ENCODE measurements around the gene ADCY10. TPM values are rescaled to one million over a fixed set of nuclear protein-coding genes. Genes with fewer than 3 reads are reported as not detected.

The ADCY10 gene
- total and polyA plus RNA-seq, 2 experiments from 2014 or later, result not detected

- TF ChIP-seq, protein P1, sequence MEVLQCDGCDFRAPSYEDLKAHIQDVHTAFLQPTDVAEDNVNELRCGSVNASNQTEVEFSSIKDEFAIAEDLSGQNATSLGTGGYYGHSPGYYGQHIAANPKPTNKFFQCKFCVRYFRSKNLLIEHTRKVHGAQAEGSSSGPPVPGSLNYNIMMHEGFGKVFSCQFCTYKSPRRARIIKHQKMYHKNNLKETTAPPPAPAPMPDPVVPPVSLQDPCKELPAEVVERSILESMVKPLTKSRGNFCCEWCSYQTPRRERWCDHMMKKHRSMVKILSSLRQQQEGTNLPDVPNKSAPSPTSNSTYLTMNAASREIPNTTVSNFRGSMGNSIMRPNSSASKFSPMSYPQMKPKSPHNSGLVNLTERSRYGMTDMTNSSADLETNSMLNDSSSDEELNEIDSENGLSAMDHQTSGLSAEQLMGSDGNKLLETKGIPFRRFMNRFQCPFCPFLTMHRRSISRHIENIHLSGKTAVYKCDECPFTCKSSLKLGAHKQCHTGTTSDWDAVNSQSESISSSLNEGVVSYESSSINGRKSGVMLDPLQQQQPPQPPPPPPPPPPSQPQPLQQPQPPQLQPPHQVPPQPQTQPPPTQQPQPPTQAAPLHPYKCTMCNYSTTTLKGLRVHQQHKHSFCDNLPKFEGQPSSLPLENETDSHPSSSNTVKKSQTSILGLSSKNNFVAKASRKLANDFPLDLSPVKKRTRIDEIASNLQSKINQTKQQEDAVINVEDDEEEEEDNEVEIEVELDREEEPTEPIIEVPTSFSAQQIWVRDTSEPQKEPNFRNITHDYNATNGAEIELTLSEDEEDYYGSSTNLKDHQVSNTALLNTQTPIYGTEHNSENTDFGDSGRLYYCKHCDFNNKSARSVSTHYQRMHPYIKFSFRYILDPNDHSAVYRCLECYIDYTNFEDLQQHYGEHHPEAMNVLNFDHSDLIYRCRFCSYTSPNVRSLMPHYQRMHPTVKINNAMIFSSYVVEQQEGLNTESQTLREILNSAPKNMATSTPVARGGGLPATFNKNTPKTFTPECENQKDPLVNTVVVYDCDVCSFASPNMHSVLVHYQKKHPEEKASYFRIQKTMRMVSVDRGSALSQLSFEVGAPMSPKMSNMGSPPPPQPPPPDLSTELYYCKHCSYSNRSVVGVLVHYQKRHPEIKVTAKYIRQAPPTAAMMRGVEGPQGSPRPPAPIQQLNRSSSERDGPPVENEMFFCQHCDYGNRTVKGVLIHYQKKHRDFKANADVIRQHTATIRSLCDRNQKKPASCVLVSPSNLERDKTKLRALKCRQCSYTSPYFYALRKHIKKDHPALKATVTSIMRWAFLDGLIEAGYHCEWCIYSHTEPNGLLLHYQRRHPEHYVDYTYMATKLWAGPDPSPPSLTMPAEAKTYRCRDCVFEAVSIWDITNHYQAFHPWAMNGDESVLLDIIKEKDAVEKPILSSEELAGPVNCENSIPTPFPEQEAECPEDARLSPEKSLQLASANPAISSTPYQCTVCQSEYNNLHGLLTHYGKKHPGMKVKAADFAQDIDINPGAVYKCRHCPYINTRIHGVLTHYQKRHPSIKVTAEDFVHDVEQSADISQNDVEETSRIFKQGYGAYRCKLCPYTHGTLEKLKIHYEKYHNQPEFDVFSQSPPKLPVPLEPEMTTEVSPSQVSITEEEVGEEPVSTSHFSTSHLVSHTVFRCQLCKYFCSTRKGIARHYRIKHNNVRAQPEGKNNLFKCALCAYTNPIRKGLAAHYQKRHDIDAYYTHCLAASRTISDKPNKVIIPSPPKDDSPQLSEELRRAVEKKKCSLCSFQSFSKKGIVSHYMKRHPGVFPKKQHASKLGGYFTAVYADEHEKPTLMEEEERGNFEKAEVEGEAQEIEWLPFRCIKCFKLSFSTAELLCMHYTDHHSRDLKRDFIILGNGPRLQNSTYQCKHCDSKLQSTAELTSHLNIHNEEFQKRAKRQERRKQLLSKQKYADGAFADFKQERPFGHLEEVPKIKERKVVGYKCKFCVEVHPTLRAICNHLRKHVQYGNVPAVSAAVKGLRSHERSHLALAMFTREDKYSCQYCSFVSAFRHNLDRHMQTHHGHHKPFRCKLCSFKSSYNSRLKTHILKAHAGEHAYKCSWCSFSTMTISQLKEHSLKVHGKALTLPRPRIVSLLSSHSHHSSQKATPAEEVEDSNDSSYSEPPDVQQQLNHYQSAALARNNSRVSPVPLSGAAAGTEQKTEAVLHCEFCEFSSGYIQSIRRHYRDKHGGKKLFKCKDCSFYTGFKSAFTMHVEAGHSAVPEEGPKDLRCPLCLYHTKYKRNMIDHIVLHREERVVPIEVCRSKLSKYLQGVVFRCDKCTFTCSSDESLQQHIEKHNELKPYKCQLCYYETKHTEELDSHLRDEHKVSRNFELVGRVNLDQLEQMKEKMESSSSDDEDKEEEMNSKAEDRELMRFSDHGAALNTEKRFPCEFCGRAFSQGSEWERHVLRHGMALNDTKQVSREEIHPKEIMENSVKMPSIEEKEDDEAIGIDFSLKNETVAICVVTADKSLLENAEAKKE (CRISPR knock-in tag; IDR thresholded peaks at IDR 0.05), result no peak
- TF ChIP-seq POLR2AphosphoS5 (IDR thresholded peaks at IDR 0.05; ENCODE audit: low read depth) (no peak), NANOG (IDR thresholded peaks at IDR 0.05; ENCODE audit: borderline replicate concordance) (no peak), ZNF331 (CRISPR knock-in tag; IDR thresholded peaks at IDR 0.05; ENCODE audit: low read depth) (no peak), CREB1 (CRISPR knock-in tag; IDR thresholded peaks at IDR 0.05; ENCODE audit: low read depth) (no peak)
- TF ChIP-seq, protein P2, sequence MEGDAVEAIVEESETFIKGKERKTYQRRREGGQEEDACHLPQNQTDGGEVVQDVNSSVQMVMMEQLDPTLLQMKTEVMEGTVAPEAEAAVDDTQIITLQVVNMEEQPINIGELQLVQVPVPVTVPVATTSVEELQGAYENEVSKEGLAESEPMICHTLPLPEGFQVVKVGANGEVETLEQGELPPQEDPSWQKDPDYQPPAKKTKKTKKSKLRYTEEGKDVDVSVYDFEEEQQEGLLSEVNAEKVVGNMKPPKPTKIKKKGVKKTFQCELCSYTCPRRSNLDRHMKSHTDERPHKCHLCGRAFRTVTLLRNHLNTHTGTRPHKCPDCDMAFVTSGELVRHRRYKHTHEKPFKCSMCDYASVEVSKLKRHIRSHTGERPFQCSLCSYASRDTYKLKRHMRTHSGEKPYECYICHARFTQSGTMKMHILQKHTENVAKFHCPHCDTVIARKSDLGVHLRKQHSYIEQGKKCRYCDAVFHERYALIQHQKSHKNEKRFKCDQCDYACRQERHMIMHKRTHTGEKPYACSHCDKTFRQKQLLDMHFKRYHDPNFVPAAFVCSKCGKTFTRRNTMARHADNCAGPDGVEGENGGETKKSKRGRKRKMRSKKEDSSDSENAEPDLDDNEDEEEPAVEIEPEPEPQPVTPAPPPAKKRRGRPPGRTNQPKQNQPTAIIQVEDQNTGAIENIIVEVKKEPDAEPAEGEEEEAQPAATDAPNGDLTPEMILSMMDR (conservative IDR thresholded peaks at IDR 0.05; ENCODE audit: low read depth in 2 of 2), result no peak
Measured at GRCh38 chr1:167789501-167789900, 124.4 kb downstream of the ADCY10 start (continued).

DNA sequence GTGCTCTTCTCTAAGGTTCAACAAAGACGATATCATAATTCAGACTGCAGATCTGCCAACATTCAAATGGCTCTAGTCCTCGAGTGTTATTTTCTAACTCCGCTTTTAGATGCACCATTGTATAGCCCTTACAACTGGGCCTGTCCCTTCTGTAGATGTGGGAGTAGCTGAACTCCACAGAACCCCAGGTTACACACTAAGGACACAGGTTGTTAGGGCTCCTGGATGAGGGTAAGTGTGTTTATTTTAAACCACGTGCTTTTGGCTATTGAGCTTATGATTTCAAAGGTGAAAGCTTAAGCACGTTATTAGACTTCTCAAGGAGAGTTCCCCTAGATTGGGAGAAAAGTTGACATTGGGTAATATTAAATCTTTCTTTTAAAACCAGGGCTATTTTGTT lies 127.4 kb downstream of the ADCY10 start:
- H2AFZ ChIP-seq, result no peak overlapping the region
- no peak overlapping the region for H3K27ac ChIP-seq (ENCODE audit: low read depth)
- Mint-ChIP-seq H3K4me1 (no peaks in the 10 kb centered on the region), H3K27ac (no peak overlapping the region), H3K36me3 (ENCODE audit: low read depth) (peaks cover 39% of the 10 kb centered on the region), H3K9me3 (no peaks in the 10 kb centered on the region), H3K27me3 (ENCODE audit: insufficient read depth, low read depth, poor library complexity) (no peaks in the 10 kb centered on the region), H3K4me3 (no peak overlapping the region)
- peaks cover 17% of the 10 kb centered on the region for H4K20me1 ChIP-seq (replicated peaks; ENCODE audit: insufficient read depth)
- no peaks in the 10 kb centered on the region for H3K4me1 ChIP-seq (ENCODE audit: insufficient read depth)
- no peaks in the 10 kb centered on the region for H3F3A ChIP-seq (replicated peaks; ENCODE audit: low read depth)
- H3K27me3 ChIP-seq (ENCODE audit: insufficient read depth), result no peaks in the 10 kb centered on the region
- H3K9me2 ChIP-seq (ENCODE audit: insufficient read depth), result no peaks in the 10 kb centered on the region
- ATAC-seq (no peak), DNase-seq (ENCODE audit: low spot score) (no peak)
- H3K4me3 ChIP-seq, result no peak overlapping the region
- H3K36me3 ChIP-seq (ENCODE audit: insufficient read depth), result peaks cover 18% of the 10 kb centered on the region; the same call in 1 of the 2 replicates
- no peaks in the 10 kb centered on the region; the same call in 1 of the 2 replicates for H3K79me2 ChIP-seq (replicated peaks; ENCODE audit: insufficient read depth)
- H3K4me2 ChIP-seq, result no peak overlapping the region
- TF ChIP-seq STAT1 (IDR thresholded peaks at IDR 0.05; ENCODE audit: unreplicated experiment) (no peak), CREB1 (CRISPR knock-in tag; IDR thresholded peaks at IDR 0.05; ENCODE audit: low read depth) (no peak), REST (IDR thresholded peaks at IDR 0.05; ENCODE audit: unreplicated experiment) (no peak), POLR2AphosphoS5 (IDR thresholded peaks at IDR 0.05; ENCODE audit: low read depth) (no peak), ETS1 (IDR thresholded peaks at IDR 0.05) (no peak)

Data from GM23338 (cell line).